ENCODE results near the gene DNAJC17.

Gene DNAJC17

GRCh38 chr15:40789999-40790398 lies 17.3 kb downstream of the DNAJC17 start:
- no peak for TF ChIP-seq CTCF (conservative IDR thresholded peaks at IDR 0.05)
- peak overlapping the region; percentile 95; the same call in 1 of the 2 replicates for H3K27ac ChIP-seq

GRCh38 chr15:40789119-40789518 lies 18.2 kb downstream of the DNAJC17 start:
- TF ChIP-seq CTCF (conservative IDR thresholded peaks at IDR 0.05), result no peak
- peak overlapping the region; percentile 95 for H3K27ac ChIP-seq

- H3K27ac ChIP-seq, result peak overlapping the region; percentile 95
- no peak for TF ChIP-seq CTCF (conservative IDR thresholded peaks at IDR 0.05)
These were observed 19.3 kb downstream of the DNAJC17 start for GRCh38 chr15:40787991-40788390.

GRCh38 chr15:40787344-40787841 lies 19.9 kb downstream of the DNAJC17 start:
- H3K27ac ChIP-seq, result peak overlapping the region; percentile 95
- no peak for TF ChIP-seq CTCF (conservative IDR thresholded peaks at IDR 0.05)

GRCh38 chr15:40785814-40786213 lies 21.5 kb downstream of the DNAJC17 start:
- TF ChIP-seq CTCF (conservative IDR thresholded peaks at IDR 0.05), result no peak
- H3K27ac ChIP-seq, result peak overlapping the region; percentile 95

- TF ChIP-seq CTCF (conservative IDR thresholded peaks at IDR 0.05), result no peak
- peak overlapping the region; percentile 95 for H3K27ac ChIP-seq
These were observed 22.1 kb downstream of the DNAJC17 start for GRCh38 chr15:40785164-40785563.

- peak overlapping the region; percentile 95 for H3K27ac ChIP-seq
- TF ChIP-seq CTCF (conservative IDR thresholded peaks at IDR 0.05), result peak; percentile 91
These were observed 24.6 kb downstream of the DNAJC17 start for GRCh38 chr15:40782609-40783227.

Measured in VCaP (cell line).